ENCODE measurements around the gene OR2J2.

- TF ChIP-seq CTCF (IDR thresholded peaks at IDR 0.05) (no peak), EZH2 (IDR thresholded peaks at IDR 0.05; ENCODE audit: borderline replicate concordance, insufficient read depth, low read depth, low read length, poor library complexity, severe bottlenecking) (no peak)
Measured at GRCh38 chr6:29201966-29202365, 31.3 kb downstream of the OR2J2 start.
